H9 (cell line): ENCODE results near the gene KRTAP12-2. TPM values are rescaled to one million over a fixed set of nuclear protein-coding genes. Genes with fewer than 3 reads are reported as not detected.

ENCODE experiments used
- DNase-seq: peaks from one replicate; pipeline ENCODE4 v3.0.0-alpha.2; 2017
- H2AFZ ChIP-seq: one replicate; pipeline ENCODE4 v1.6.1; 2013; ENCODE audit warnings: mild to moderate bottlenecking, low read length, control low read depth, moderate library complexity
- H2AK5ac ChIP-seq: 2 replicates; pipeline ENCODE4 v1.6.1; 2013; ENCODE audit warnings: low read length, control low read depth, mixed read lengths; ENCODE audit not compliant: insufficient read length
- H2BK120ac ChIP-seq: one replicate; pipeline ENCODE4 v1.6.1; 2013; ENCODE audit warnings: low read depth, mild to moderate bottlenecking, low read length, control low read depth, inconsistent platforms; ENCODE audit not compliant: poor library complexity, severe bottlenecking
- H2BK12ac ChIP-seq: 2 replicates; pipeline ENCODE4 v1.6.1; 2013; ENCODE audit warnings: low read length, control low read depth, mixed read lengths, low read depth; ENCODE audit not compliant: insufficient read length
- H2BK15ac ChIP-seq: 2 replicates; pipeline ENCODE4 v1.6.1; 2013; ENCODE audit warnings: low read depth, low read length, control low read depth
- H2BK20ac ChIP-seq: one replicate; pipeline ENCODE4 v1.6.1; 2013; ENCODE audit warnings: low read depth, mild to moderate bottlenecking, low read length, control low read depth, inconsistent platforms; ENCODE audit not compliant: poor library complexity, severe bottlenecking
- H2BK5ac ChIP-seq: 2 replicates; pipeline ENCODE4 v1.6.1; 2013; ENCODE audit warnings: low read length, control low read depth, mixed read lengths; ENCODE audit not compliant: insufficient read length
- H3K14ac ChIP-seq: 2 replicates; pipeline ENCODE4 v1.6.1; 2013; ENCODE audit warnings: low read length, control low read depth; ENCODE audit not compliant: insufficient read depth
- H3K18ac ChIP-seq: 2 replicates; pipeline ENCODE4 v1.6.1; 2013; ENCODE audit warnings: low read depth, mild to moderate bottlenecking, mixed read lengths, low read length, control low read depth; ENCODE audit not compliant: insufficient read length
- H3K23ac ChIP-seq: 2 replicates; pipeline ENCODE4 v1.6.1; 2013; ENCODE audit warnings: low read length, control low read depth, mixed read lengths, low read depth; ENCODE audit not compliant: insufficient read length
- H3K23me2 ChIP-seq: 2 replicates; pipeline ENCODE4 v1.6.1; 2013; ENCODE audit warnings: low read depth, mild to moderate bottlenecking, mixed read lengths, low read length, control low read depth; ENCODE audit not compliant: insufficient read length, poor library complexity, severe bottlenecking
- H3K27ac ChIP-seq: 2 replicates; pipeline ENCODE4 v1.5.1; 2013; ENCODE audit warnings: low read length, control low read depth, mixed read lengths, low read depth; ENCODE audit not compliant: insufficient read length
- H3K27me3 ChIP-seq: 2 replicates; pipeline ENCODE4 v1.6.1; 2013; ENCODE audit warnings: low read length, control low read depth, inconsistent platforms; ENCODE audit not compliant: insufficient read depth
- H3K4ac ChIP-seq: 2 replicates; pipeline ENCODE4 v1.6.1; 2013; ENCODE audit warnings: low read depth, mild to moderate bottlenecking, control low read depth, inconsistent platforms, low read length, moderate library complexity
- H3K4me1 ChIP-seq: 2 replicates; pipeline ENCODE4 v1.6.1; 2013; ENCODE audit warnings: low read length, control low read depth, inconsistent platforms; ENCODE audit not compliant: insufficient read depth
- H3K4me2 ChIP-seq: 2 replicates; pipeline ENCODE4 v1.6.1; 2013; ENCODE audit warnings: low read length, control low read depth, mixed read lengths; ENCODE audit not compliant: insufficient read length, insufficient read depth
- H3K56ac ChIP-seq: 2 replicates; pipeline ENCODE4 v1.6.1; 2013; ENCODE audit warnings: low read depth, mild to moderate bottlenecking, mixed read lengths, low read length, control low read depth; ENCODE audit not compliant: insufficient read length
- H3K79me1 ChIP-seq: 2 replicates; pipeline ENCODE4 v1.6.1; 2013; ENCODE audit warnings: low read depth, mild to moderate bottlenecking, moderate library complexity, low read length, control low read depth, inconsistent platforms; ENCODE audit not compliant: insufficient read depth, poor library complexity, severe bottlenecking
- H3K79me2 ChIP-seq: 2 replicates; pipeline ENCODE4 v1.6.1; 2013; ENCODE audit warnings: low read length, control low read depth, inconsistent platforms; ENCODE audit not compliant: insufficient read depth
- H3K9ac ChIP-seq: 2 replicates; pipeline ENCODE4 v1.6.1; 2013; ENCODE audit warnings: low read length, control low read depth, mixed read lengths; ENCODE audit not compliant: insufficient read length; ENCODE audit errors: extremely low read depth
- H3K9me3 ChIP-seq: one replicate; pipeline ENCODE4 v1.6.1; 2013; ENCODE audit warnings: low read depth, low read length, inconsistent platforms; ENCODE audit not compliant: control insufficient read depth
- H3T11ph ChIP-seq: one replicate; pipeline ENCODE4 v1.6.1; 2013; ENCODE audit warnings: mild to moderate bottlenecking, low read length, control low read depth, inconsistent platforms
- H4K20me1 ChIP-seq: one replicate; pipeline ENCODE4 v1.6.1; 2013; ENCODE audit not compliant: control insufficient read depth, insufficient read length, insufficient read depth
- H4K5ac ChIP-seq: 2 replicates; pipeline ENCODE4 v1.6.1; 2013; ENCODE audit warnings: low read depth, mild to moderate bottlenecking, mixed read lengths, low read length, control low read depth; ENCODE audit not compliant: insufficient read length
- H4K8ac ChIP-seq: replicated peaks from 2 replicates; pipeline ENCODE4 v1.6.1; 2013; ENCODE audit warnings: low read length, control low read depth, mixed read lengths, low read depth; ENCODE audit not compliant: insufficient read length
- H4K91ac ChIP-seq: 2 replicates; pipeline ENCODE4 v1.6.1; 2013; ENCODE audit warnings: low read depth, mild to moderate bottlenecking, moderate library complexity, mixed read lengths, low read length, control low read depth; ENCODE audit not compliant: insufficient read length
- H3K27ac Mint-ChIP-seq, 3 experiments: 2 replicates in 2 of 3; 3 replicates in 1 of 3; pipeline ENCODE4 v1.8.0; 2020 to 2021; ENCODE audit warnings: mixed read lengths in 3 of 3, mild to moderate bottlenecking in 1 of 3, moderate library complexity in 1 of 3
- H3K27me3 Mint-ChIP-seq: 2 replicates; pipeline ENCODE4 v1.8.0; 2021; ENCODE audit warnings: low read depth, mild to moderate bottlenecking, moderate library complexity, mixed read lengths
- H3K36me3 Mint-ChIP-seq, 3 experiments: 2 replicates in 2 of 3; 3 replicates in 1 of 3; pipeline ENCODE4 v1.8.0; 2020 to 2021; ENCODE audit warnings: low read depth in 3 of 3, mixed read lengths in 3 of 3; ENCODE audit not compliant: insufficient read depth in 1 of 3
- H3K4me1 Mint-ChIP-seq, 2 experiments: 2 replicates each; pipeline ENCODE4 v1.8.0; 2020; ENCODE audit warnings: mixed read lengths in 2 of 2
- H3K4me3 Mint-ChIP-seq, 2 experiments: 2 replicates in 1 of 2; 3 replicates in 1 of 2; pipeline ENCODE4 v1.8.0; 2020 to 2021; ENCODE audit warnings: mild to moderate bottlenecking in 2 of 2, mixed read lengths in 2 of 2, moderate library complexity in 1 of 2
- H3K9me3 Mint-ChIP-seq, 2 experiments: 2 replicates in 1 of 2; 3 replicates in 1 of 2; pipeline ENCODE4 v1.8.0; 2020; ENCODE audit warnings: mild to moderate bottlenecking in 2 of 2, mixed read lengths in 2 of 2, moderate library complexity in 1 of 2
- WGBS: extraction: QIAGEN DNeasy Blood & Tissue Kit; methylation state at CpG from one replicate; pipeline ENCODE4 v1.1.7; 2013; ENCODE audit warnings: missing lambda C conversion rate, low lambda C conversion rate, mixed read lengths; ENCODE audit not compliant: insufficient read length; ENCODE audit errors: extremely low coverage; 5-methylcytosine and 5-hydroxymethylcytosine counted together
- total RNA-seq: library from RNA; stranded (reverse); gene quantifications from 2 replicates; pipeline ENCODE4 v1.2.1, GENCODE V29; 2021
- TF ChIP-seq, protein P1 (sequence below): fragments of 200-600 bp; sonication (generic); conservative IDR thresholded peaks from 3 replicates; pipeline ENCODE4 v1.8.0; 2021; ENCODE audit warnings: antibody characterized with exemption, mild to moderate bottlenecking

KRTAP12-2 gene
- total RNA-seq, 1 experiment from 2014 or later, result not detected

GRCh38 chr21:44636209-44637017 is 30.3 kb downstream of the KRTAP12-2 start:
- H3K23ac ChIP-seq, result no peak overlapping the region
- H2AFZ ChIP-seq, result no peak overlapping the region
- TF ChIP-seq, protein P1, sequence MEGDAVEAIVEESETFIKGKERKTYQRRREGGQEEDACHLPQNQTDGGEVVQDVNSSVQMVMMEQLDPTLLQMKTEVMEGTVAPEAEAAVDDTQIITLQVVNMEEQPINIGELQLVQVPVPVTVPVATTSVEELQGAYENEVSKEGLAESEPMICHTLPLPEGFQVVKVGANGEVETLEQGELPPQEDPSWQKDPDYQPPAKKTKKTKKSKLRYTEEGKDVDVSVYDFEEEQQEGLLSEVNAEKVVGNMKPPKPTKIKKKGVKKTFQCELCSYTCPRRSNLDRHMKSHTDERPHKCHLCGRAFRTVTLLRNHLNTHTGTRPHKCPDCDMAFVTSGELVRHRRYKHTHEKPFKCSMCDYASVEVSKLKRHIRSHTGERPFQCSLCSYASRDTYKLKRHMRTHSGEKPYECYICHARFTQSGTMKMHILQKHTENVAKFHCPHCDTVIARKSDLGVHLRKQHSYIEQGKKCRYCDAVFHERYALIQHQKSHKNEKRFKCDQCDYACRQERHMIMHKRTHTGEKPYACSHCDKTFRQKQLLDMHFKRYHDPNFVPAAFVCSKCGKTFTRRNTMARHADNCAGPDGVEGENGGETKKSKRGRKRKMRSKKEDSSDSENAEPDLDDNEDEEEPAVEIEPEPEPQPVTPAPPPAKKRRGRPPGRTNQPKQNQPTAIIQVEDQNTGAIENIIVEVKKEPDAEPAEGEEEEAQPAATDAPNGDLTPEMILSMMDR, result no peak
- H3K4me3 Mint-ChIP-seq, result no peak overlapping the region
- no peak overlapping the region for H4K91ac ChIP-seq
- no peaks in the 10 kb centered on the region for H4K20me1 ChIP-seq
- H4K5ac ChIP-seq, result no peak overlapping the region
- no peak overlapping the region for H3K56ac ChIP-seq
- H2BK15ac ChIP-seq, result no peak overlapping the region
- H3K9me3 Mint-ChIP-seq, result peaks cover 16 to 17% of the 10 kb centered on the region in 2 experiments
- no peaks in the 10 kb centered on the region for H3K9me3 ChIP-seq
- H2BK120ac ChIP-seq, result no peak overlapping the region
- peaks cover 16% of the 10 kb centered on the region for H3K27me3 Mint-ChIP-seq
- DNase-seq, result no peak
- H2AK5ac ChIP-seq, result no peak overlapping the region
- no peak overlapping the region for H3K9ac ChIP-seq
- no peaks in the 10 kb centered on the region for H3K79me2 ChIP-seq
- no peak overlapping the region for H3K4me2 ChIP-seq
- H4K8ac ChIP-seq, result no peak overlapping the region
- no peak overlapping the region for H3T11ph ChIP-seq
- no peaks in the 10 kb centered on the region for H3K23me2 ChIP-seq
- no peak overlapping the region for H3K4ac ChIP-seq
- WGBS, result no CpG with 5 or more reads among the region's 15 CpGs
- H3K4me1 ChIP-seq, result no peaks in the 10 kb centered on the region
- no peaks in the 10 kb centered on the region for H3K79me1 ChIP-seq
- no peak overlapping the region for H2BK20ac ChIP-seq
- no peak overlapping the region for H3K27ac Mint-ChIP-seq
- H2BK5ac ChIP-seq, result no peak overlapping the region
- H3K14ac ChIP-seq, result no peak overlapping the region; the same call in 1 of the 2 replicates
- peaks cover 8 to 11% of the 10 kb centered on the region in 2 experiments for H3K4me1 Mint-ChIP-seq
- H3K27ac ChIP-seq, result no peak overlapping the region
- H3K27me3 ChIP-seq, result no peaks in the 10 kb centered on the region
- H3K36me3 Mint-ChIP-seq, result peaks cover 3 to 10% (median 7%) of the 10 kb centered on the region in 3 experiments; a peak in 5 of 7 replicates
- H2BK12ac ChIP-seq, result no peak overlapping the region
- no peak overlapping the region for H3K18ac ChIP-seq
